CD4-positive, alpha-beta T cell (primary cell): ENCODE measurements around the gene SMPD1. TPM values are rescaled to one million over a fixed set of nuclear protein-coding genes. Genes with fewer than 3 reads are reported as not detected.

Experiments
- ATAC-seq: fragments of 200-7000 bp; cut with Tn5 transposase; one replicate; pipeline ENCODE4 v1.10.0; 2022; ENCODE audit warnings: mild to moderate bottlenecking; ENCODE audit not compliant: poor library complexity
- CTCF ChIA-PET: fragments of 350-600 bp; sonication (Branson Sonifier 250); formaldehyde crosslinking; loops from one replicate; lab custom pipeline; 2021; ENCODE audit warnings: antibody characterized with exemption, inconsistent platforms; lab: Charles Lee
- POLR2A ChIA-PET: fragments of 350-600 bp; sonication (Branson Sonifier 250); formaldehyde crosslinking; loops from one replicate; lab custom pipeline; 2021; ENCODE audit warnings: antibody characterized with exemption, inconsistent platforms; lab: Charles Lee
- DNase-seq, 14 experiments: peaks; one replicate each; pipeline ENCODE4 v3.0.0-alpha.2; 2013 to 2020; ENCODE audit warnings: mixed read lengths in 2 of 14
- H3K27ac ChIP-seq, 2 donors: one replicate each; pipeline versions ENCODE4 v1.5.1 to v1.7.0; 2013; ENCODE audit warnings: low read length in 2 of 2, low read depth in 1 of 2, mild to moderate bottlenecking in 1 of 2
- H3K27me3 ChIP-seq, 2 experiments: 1 replicate in 1 of 2; 2 replicates in 1 of 2; pipeline versions ENCODE4 v1.6.1 to v1.7.0; 2013; ENCODE audit warnings: low read length in 2 of 2, control low read depth in 1 of 2, mild to moderate bottlenecking in 1 of 2, moderate library complexity in 1 of 2; ENCODE audit not compliant: insufficient read depth in 2 of 2, control insufficient read depth in 1 of 2
- H3K36me3 ChIP-seq: one replicate; pipeline ENCODE4 v1.6.1; 2013; ENCODE audit warnings: low read length, control low read depth; ENCODE audit not compliant: insufficient read depth
- H3K4me1 ChIP-seq: one replicate; pipeline ENCODE4 v1.6.1; 2013; ENCODE audit warnings: low read length, control low read depth; ENCODE audit not compliant: insufficient read depth
- H3K4me3 ChIP-seq: one replicate; pipeline ENCODE4 v1.5.1; 2013; ENCODE audit warnings: mild to moderate bottlenecking, low read length, moderate library complexity
- H3K9me3 ChIP-seq, 2 experiments: 1 replicate in 1 of 2; 2 replicates in 1 of 2; pipeline versions ENCODE4 v1.6.1 to v1.7.0; 2013; ENCODE audit warnings: low read length in 2 of 2, mild to moderate bottlenecking in 2 of 2, control low read depth in 1 of 2, moderate library complexity in 1 of 2; ENCODE audit not compliant: control insufficient read depth in 1 of 2, insufficient read depth in 1 of 2
- H3K27ac Mint-ChIP-seq: one replicate; pipeline ENCODE4 v1.8.0; 2020; ENCODE audit warnings: mixed read lengths
- H3K27me3 Mint-ChIP-seq: one replicate; pipeline ENCODE4 v1.8.0; 2021; ENCODE audit warnings: mixed read lengths
- H3K36me3 Mint-ChIP-seq: one replicate; pipeline ENCODE4 v1.8.0; 2021; ENCODE audit warnings: low read depth, mixed read lengths
- H3K4me1 Mint-ChIP-seq: one replicate; pipeline ENCODE4 v1.8.0; 2021; ENCODE audit warnings: low read depth, mixed read lengths
- H3K4me3 Mint-ChIP-seq: one replicate; pipeline ENCODE4 v1.8.0; 2020; ENCODE audit warnings: mild to moderate bottlenecking, mixed read lengths
- H3K9me3 Mint-ChIP-seq: one replicate; pipeline ENCODE4 v1.8.0; 2020; ENCODE audit warnings: mixed read lengths
- intact Hi-C, 2 experiments: fragments of 100-400 bp; cut with DNase I in 1 of 2; cut with micrococcal nuclease in 1 of 2; formaldehyde crosslinking; loops; one replicate each; pipeline versions ENCODE4 v1.15.1 to v1.9.0; 2023 to 2025; cut with DNase I, micrococcal nuclease
- total RNA-seq, 174 experiments: library from RNA in 2 of 174; stranded (reverse) in 2 of 174; gene quantifications; one replicate each; pipeline ENCODE4 v1.2.3 and lab custom pipeline; 2021 to 2026
- TF ChIP-seq, protein P1 (sequence below): fragments of 200-600 bp; IDR thresholded peaks from one replicate; pipeline ENCODE4 v1.8.0; 2022; ENCODE audit warnings: antibody characterized with exemption, mild to moderate bottlenecking

Gene SMPD1
- total RNA-seq, 2 experiments from 2014 or later: 70.9 to 75.0 TPM

DNA sequence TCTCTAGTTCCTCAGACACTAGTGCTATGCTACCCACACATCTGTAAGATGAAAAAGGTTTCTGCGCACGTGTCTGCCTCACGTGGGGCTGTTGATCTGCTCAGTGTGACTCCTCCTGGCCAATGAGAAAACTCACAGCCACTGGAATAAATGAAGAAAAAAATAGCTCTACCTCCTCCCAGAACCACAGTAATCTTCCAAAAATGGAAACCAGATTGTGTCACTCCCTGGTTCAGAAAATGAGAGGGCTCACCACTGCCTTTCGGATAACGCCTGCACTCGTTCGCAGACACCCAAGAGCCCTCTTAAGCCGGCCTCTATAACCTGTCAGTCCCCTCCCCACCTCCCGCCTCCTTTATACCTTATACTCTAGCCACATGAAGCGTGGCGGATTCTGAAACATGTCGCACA lies 23.5 kb downstream of the SMPD1 start:
- Histone ChIP-seq H3K27me3 (no peaks in the 10 kb centered on the region), H3K27ac (peak overlapping the region; percentile 66 to 82), H3K36me3 (peaks cover 31% of the 10 kb centered on the region), H3K4me1 (peaks cover 88% of the 10 kb centered on the region), H3K9me3 (no peaks in the 10 kb centered on the region), H3K4me3 (peak overlapping the region; percentile 20)
- DNase-seq (peak in 13 of 14 experiments; percentile 48 to 90 (median 72)), ATAC-seq (peak; percentile 91)
- CTCF ChIA-PET: interaction anchor here (0.6 to 1.9 kb wide), 8 partner anchors 11 to 92 kb away, joined by 3 to 15 read pairs (median 4); partner anchors contain the start of gene SMPD1
- Mint-ChIP-seq H3K36me3 (peaks cover 32% of the 10 kb centered on the region), H3K4me1 (peaks cover 19% of the 10 kb centered on the region), H3K27me3 (no peaks in the 10 kb centered on the region), H3K27ac (no peak overlapping the region), H3K9me3 (no peaks in the 10 kb centered on the region), H3K4me3 (no peak overlapping the region)
- intact Hi-C loops: loop anchor here (1.0 to 10.0 kb wide), 5 partner anchors 11 to 1101 kb away; partner anchors contain the start of genes CNGA4 (in 1 of the 2), FHIP1B (in 1 of the 2), PPFIBP2 (in 1 of the 2) and TAF10 (in 1 of the 2)
- POLR2A ChIA-PET: interaction anchor here (1.1 to 4.4 kb wide), 9 partner anchors 9 to 198 kb away, joined by 4 to 134 read pairs (median 7); partner anchors contain the start of genes ARFIP2, SMPD1, TAF10 and TIMM10B
- TF ChIP-seq, protein P1, sequence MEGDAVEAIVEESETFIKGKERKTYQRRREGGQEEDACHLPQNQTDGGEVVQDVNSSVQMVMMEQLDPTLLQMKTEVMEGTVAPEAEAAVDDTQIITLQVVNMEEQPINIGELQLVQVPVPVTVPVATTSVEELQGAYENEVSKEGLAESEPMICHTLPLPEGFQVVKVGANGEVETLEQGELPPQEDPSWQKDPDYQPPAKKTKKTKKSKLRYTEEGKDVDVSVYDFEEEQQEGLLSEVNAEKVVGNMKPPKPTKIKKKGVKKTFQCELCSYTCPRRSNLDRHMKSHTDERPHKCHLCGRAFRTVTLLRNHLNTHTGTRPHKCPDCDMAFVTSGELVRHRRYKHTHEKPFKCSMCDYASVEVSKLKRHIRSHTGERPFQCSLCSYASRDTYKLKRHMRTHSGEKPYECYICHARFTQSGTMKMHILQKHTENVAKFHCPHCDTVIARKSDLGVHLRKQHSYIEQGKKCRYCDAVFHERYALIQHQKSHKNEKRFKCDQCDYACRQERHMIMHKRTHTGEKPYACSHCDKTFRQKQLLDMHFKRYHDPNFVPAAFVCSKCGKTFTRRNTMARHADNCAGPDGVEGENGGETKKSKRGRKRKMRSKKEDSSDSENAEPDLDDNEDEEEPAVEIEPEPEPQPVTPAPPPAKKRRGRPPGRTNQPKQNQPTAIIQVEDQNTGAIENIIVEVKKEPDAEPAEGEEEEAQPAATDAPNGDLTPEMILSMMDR: no peak

DNA sequence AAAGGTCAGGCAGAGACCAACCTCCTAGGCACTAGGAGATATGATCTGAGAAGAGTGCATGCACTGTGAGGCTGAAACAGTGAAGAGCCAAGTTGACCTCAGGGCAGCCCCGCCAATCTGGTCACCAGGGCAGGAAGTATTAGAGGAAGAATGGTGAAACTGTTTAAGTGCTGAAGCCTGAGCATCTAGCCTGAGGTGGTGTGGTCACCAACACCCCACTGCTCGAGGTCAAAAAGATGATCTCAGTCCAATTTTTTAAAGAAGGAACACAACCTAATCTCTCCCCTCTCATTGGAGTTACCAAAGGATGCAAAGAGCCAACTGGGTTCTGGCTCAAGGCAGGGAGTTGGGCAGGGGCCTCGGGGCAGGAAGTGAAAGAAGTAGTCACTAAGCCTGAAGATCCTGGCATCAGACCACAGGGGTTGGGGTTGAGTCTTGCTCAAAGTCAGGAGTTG lies 24.6 kb downstream of the SMPD1 start:
- peak overlapping the region; percentile 66 to 82 for H3K27ac ChIP-seq
- no peaks in the 10 kb centered on the region for H3K9me3 ChIP-seq
- CTCF ChIA-PET: interaction anchor here (1.9 kb wide), 1 partner anchor 12 kb away, joined by 8 read pairs; no protein-coding TSS in a partner anchor
- DNase-seq: peak in 4 of 14 experiments; percentile 34 to 45 (median 44)
- peaks cover 20% of the 10 kb centered on the region for H3K36me3 ChIP-seq
- H3K4me1 ChIP-seq: peaks cover 85% of the 10 kb centered on the region
- no peaks in the 10 kb centered on the region for H3K27me3 ChIP-seq
- H3K27me3 Mint-ChIP-seq: no peaks in the 10 kb centered on the region
- intact Hi-C loops: loop anchor here (5.0 to 10.0 kb wide), 5 partner anchors 33 to 1100 kb away; partner anchors contain the start of genes CNGA4 (in 1 of the 2), FHIP1B (in 1 of the 2), PPFIBP2 (in 1 of the 2) and TAF10 (in 1 of the 2)
- H3K4me3 ChIP-seq: no peak overlapping the region
- no peaks in the 10 kb centered on the region for H3K9me3 Mint-ChIP-seq
- H3K27ac Mint-ChIP-seq: no peak overlapping the region
- POLR2A ChIA-PET: interaction anchor here (1.0 to 6.4 kb wide), 5 partner anchors 11 to 67 kb away, joined by 3 to 163 read pairs (median 85); partner anchors contain the start of genes ARFIP2, SMPD1 and TIMM10B
- TF ChIP-seq, protein P1: no peak
- H3K4me3 Mint-ChIP-seq: no peak overlapping the region
- peaks cover 17% of the 10 kb centered on the region for H3K4me1 Mint-ChIP-seq
- peaks cover 22% of the 10 kb centered on the region for H3K36me3 Mint-ChIP-seq
- no peak for ATAC-seq

DNA sequence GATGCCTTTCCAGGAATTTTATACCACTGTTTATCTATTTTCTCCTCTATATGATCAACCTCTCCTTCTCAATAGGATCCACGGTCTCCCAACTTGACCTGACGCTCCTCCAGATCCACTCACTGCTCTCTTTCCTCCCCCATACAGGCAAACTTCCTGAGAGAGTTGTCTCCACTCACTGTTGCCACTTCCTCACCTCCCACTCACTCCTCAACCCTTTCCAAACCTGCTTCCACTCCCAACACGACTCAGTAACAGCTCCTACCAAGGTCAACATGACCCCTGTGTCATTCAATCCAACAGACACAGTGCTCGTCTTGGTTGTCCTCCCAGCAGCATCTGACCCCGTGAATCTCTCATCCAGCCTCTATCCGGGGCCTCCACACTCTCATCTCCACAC lies 25.5 kb downstream of the SMPD1 start:
- no peaks in the 10 kb centered on the region for H3K9me3 Mint-ChIP-seq
- TF ChIP-seq, protein P1: no peak

More for the DNA sequence above, 25.5 kb downstream of the SMPD1 start:
- Histone ChIP-seq H3K36me3 (peaks cover 11% of the 10 kb centered on the region), H3K27ac (peak overlapping the region in 1 of 2 donors; percentile 3), H3K4me1 (peaks cover 79% of the 10 kb centered on the region), H3K4me3 (no peak overlapping the region), H3K9me3 (no peaks in the 10 kb centered on the region), H3K27me3 (no peaks in the 10 kb centered on the region)
- no peaks in the 10 kb centered on the region for H3K27me3 Mint-ChIP-seq
- intact Hi-C loops: loop anchor here (5.0 to 10.0 kb wide), 4 partner anchors 33 to 1099 kb away; partner anchors contain the start of genes CNGA4 (in 1 of the 2), FHIP1B (in 1 of the 2), PPFIBP2 (in 1 of the 2) and TAF10 (in 1 of the 2)
- ChIA-PET CTCF (interaction anchor here (1.3 to 5.8 kb wide), 2 partner anchors 23 to 28 kb away, joined by 3 to 21 read pairs; no protein-coding TSS in a partner anchor), POLR2A (interaction anchor here (5.4 to 6.4 kb wide), 2 partner anchors 12 to 24 kb away, joined by 85 to 163 read pairs; partner anchors contain the start of gene SMPD1)
- ATAC-seq: no peak
- H3K4me3 Mint-ChIP-seq: no peak overlapping the region
- peaks cover 14% of the 10 kb centered on the region for H3K36me3 Mint-ChIP-seq
- no peak overlapping the region for H3K27ac Mint-ChIP-seq
- peaks cover 15% of the 10 kb centered on the region for H3K4me1 Mint-ChIP-seq
- DNase-seq: no peak
